HCT116 (cell line): Measurements from ENCODE around the gene NUFIP2. TPM values are rescaled to one million over a fixed set of nuclear protein-coding genes. Genes with fewer than 3 reads are reported as not detected.

Experiments used
- ATAC-seq: fragments of 200-7000 bp; cut with Tn5 transposase; 2 replicates; pipeline ENCODE4 v1.9.1; 2020; ENCODE audit warnings: mild to moderate bottlenecking, moderate library complexity
- Bru-seq: library from RNA; stranded (reverse); fragments of 400-500 nt; gene quantifications from one replicate; lab custom pipeline; 2021; lab: Mats Ljungman, UMichigan
- BruChase-seq, 2 experiments: library from RNA; stranded (reverse); fragments of 400-500 nt; gene quantifications; one replicate each; lab custom pipeline; 2021; lab: Mats Ljungman, UMichigan
- BruUV-seq: library from RNA; stranded (reverse); fragments of 400-500 nt; replicated peaks from 2 replicates; lab custom pipeline; 2021; lab: Mats Ljungman, UMichigan
- CTCF ChIA-PET: fragments of 300-600 bp; sonication (Branson Sonifier 250); formaldehyde crosslinking; loops from one replicate; lab custom pipeline; 2021; ENCODE audit warnings: antibody characterized with exemption; lab: Charles Lee
- POLR2A ChIA-PET: fragments of 300-600, 350-600 bp; sonication (Branson Sonifier 250); formaldehyde crosslinking; loops from one replicate; lab custom pipeline; 2021; ENCODE audit warnings: antibody characterized with exemption; lab: Charles Lee
- RAD21 ChIA-PET, 2 experiments: fragments of 300-600 bp; sonication (Branson Sonifier 250); formaldehyde crosslinking; loops; one replicate each; lab custom pipeline; 2023; ENCODE audit warnings: low total read pairs in 2 of 2; ENCODE audit not compliant: uncharacterized antibody in 2 of 2, unreplicated experiment in 2 of 2, low non-redundant PET in 1 of 2; lab: Charles Lee
- DNase-seq: peaks from one replicate; pipeline ENCODE4 v3.0.0-alpha.2; 2010; ENCODE audit warnings: low read depth, low spot score
- H2AFZ ChIP-seq: fragments of 200-600 bp; shearing (Covaris generic), sonication (generic); 2 replicates; pipeline ENCODE4 v1.6.1; 2017; ENCODE audit warnings: low read depth, mixed run types, mixed read lengths, antibody characterized with exemption, low read length; ENCODE audit not compliant: poor library complexity, severe bottlenecking
- H3K27ac ChIP-seq: 2 replicates; pipeline ENCODE4 v1.5.1; 2012; ENCODE audit warnings: low read depth, low read length
- H3K27me3 ChIP-seq: fragments of 200-600 bp; sonication (generic); 2 replicates; pipeline ENCODE4 v1.6.1; 2016; ENCODE audit warnings: mixed run types, low read length, mixed read lengths; ENCODE audit not compliant: insufficient read depth
- H3K36me3 ChIP-seq, 2 experiments: fragments of 200-500 bp in 1 of 2; fragments of 200-600 bp in 1 of 2; sonication (Bioruptor generic) in 1 of 2; sonication (generic) in 1 of 2; 2 replicates each; pipeline versions ENCODE4 v1.5.1 to v1.6.1; 2014 to 2016; ENCODE audit warnings: low read length in 2 of 2, inconsistent platforms in 1 of 2, mixed read lengths in 1 of 2, mixed run types in 1 of 2; ENCODE audit not compliant: insufficient read depth in 2 of 2, control insufficient read depth in 1 of 2
- H3K4me1 ChIP-seq, 2 experiments: fragments of 200-600 bp in 1 of 2; sonication (generic) in 1 of 2; 2 replicates each; pipeline versions ENCODE4 v1.5.1 to v1.6.1; 2012 to 2017; ENCODE audit warnings: low read length in 2 of 2, inconsistent platforms in 1 of 2, mild to moderate bottlenecking in 1 of 2, mixed read lengths in 1 of 2, mixed run types in 1 of 2, moderate library complexity in 1 of 2; ENCODE audit not compliant: insufficient read depth in 2 of 2, control insufficient read depth in 1 of 2
- H3K4me2 ChIP-seq: fragments of 200-600 bp; sonication (generic); 2 replicates; pipeline ENCODE4 v1.6.1; 2017; ENCODE audit warnings: mixed run types, low read length, mixed read lengths
- H3K4me3 ChIP-seq, 2 experiments: fragments of 200-600 bp in 1 of 2; sonication (generic) in 1 of 2; replicated peaks in 1 of 2; 2 replicates each; pipeline ENCODE4 v1.5.1; 2011 to 2016; ENCODE audit warnings: low read length in 2 of 2, control low read depth in 1 of 2, low read depth in 1 of 2, mild to moderate bottlenecking in 1 of 2, mixed read lengths in 1 of 2, mixed run types in 1 of 2
- H3K79me2 ChIP-seq: fragments of 200-600 bp; sonication (generic); 2 replicates; pipeline ENCODE4 v1.6.1; 2017; ENCODE audit warnings: mild to moderate bottlenecking, mixed run types, low read length, moderate library complexity, mixed read lengths; ENCODE audit not compliant: insufficient read depth
- H3K9ac ChIP-seq: fragments of 200-600 bp; sonication (generic); 2 replicates; pipeline ENCODE4 v1.6.1; 2016; ENCODE audit warnings: low read length, mixed read lengths
- H3K9me2 ChIP-seq: fragments of 200-600 bp; sonication (generic), shearing (Covaris generic); 2 replicates; pipeline ENCODE4 v1.6.1; 2017; ENCODE audit warnings: mixed run types, mild to moderate bottlenecking, moderate library complexity; ENCODE audit not compliant: insufficient read depth
- H3K9me3 ChIP-seq, 2 experiments: fragments of 200-500 bp in 1 of 2; fragments of 200-600 bp in 1 of 2; sonication (Bioruptor generic) in 1 of 2; sonication (generic) in 1 of 2; 2 replicates each; pipeline ENCODE4 v1.6.1; 2014 to 2017; ENCODE audit warnings: low read length in 2 of 2, mixed read lengths in 2 of 2, inconsistent platforms in 1 of 2, low read depth in 1 of 2, mild to moderate bottlenecking in 1 of 2, mixed run types in 1 of 2, moderate library complexity in 1 of 2; ENCODE audit not compliant: control insufficient read depth in 1 of 2, insufficient read depth in 1 of 2
- H4K20me1 ChIP-seq: fragments of 200-600 bp; sonication (generic), shearing (Covaris generic); 2 replicates; pipeline ENCODE4 v1.6.1; 2017; ENCODE audit warnings: mixed run types, mild to moderate bottlenecking, moderate library complexity; ENCODE audit not compliant: insufficient read depth
- CEBPB ChIP-seq: IDR thresholded peaks from 2 replicates; pipeline ENCODE4 v1.6.1; 2012; ENCODE audit warnings: low read depth
- CTCF ChIP-seq, 3 experiments: fragments of 200-600 bp in 1 of 3; sonication (generic) in 1 of 3; IDR thresholded peaks in 2 of 3; conservative IDR thresholded peaks in 1 of 3; 2 replicates each; pipeline ENCODE4 v1.5.1; 2012 to 2017; ENCODE audit warnings: low read depth in 2 of 3, low read length in 2 of 3, antibody characterized with exemption in 1 of 3, borderline replicate concordance in 1 of 3, control low read depth in 1 of 3, mild to moderate bottlenecking in 1 of 3, mixed read lengths in 1 of 3, mixed run types in 1 of 3, moderate library complexity in 1 of 3; ENCODE audit not compliant: insufficient read depth in 1 of 3
- EGR1 ChIP-seq: IDR thresholded peaks from 2 replicates; pipeline ENCODE4 v1.6.1; 2012; ENCODE audit warnings: low read depth
- ELF1 ChIP-seq: IDR thresholded peaks from 2 replicates; pipeline ENCODE4 v1.6.1; 2012; ENCODE audit warnings: low read depth, borderline replicate concordance
- EZH2 ChIP-seq: fragments of 200-600 bp; sonication (generic); IDR thresholded peaks from 2 replicates; pipeline ENCODE4 v1.6.1; 2017; ENCODE audit warnings: antibody characterized with exemption, mixed run types
- EZH2phosphoT487 ChIP-seq: fragments of 200-600 bp; IDR thresholded peaks from 2 replicates; pipeline ENCODE4 v1.6.1; 2018; ENCODE audit warnings: antibody characterized with exemption, borderline replicate concordance
- FOSL1 ChIP-seq: IDR thresholded peaks from 2 replicates; pipeline ENCODE4 v1.6.1; 2012; ENCODE audit warnings: low read depth
- JUND ChIP-seq: IDR thresholded peaks from 2 replicates; pipeline ENCODE4 v1.6.1; 2012
- POLR2A ChIP-seq: IDR thresholded peaks from 2 replicates; pipeline ENCODE4 v1.7.0; 2011; ENCODE audit warnings: borderline replicate concordance; ENCODE audit not compliant: insufficient read depth, insufficient read length; ENCODE audit errors: extremely low read depth
- SIN3A ChIP-seq: IDR thresholded peaks from 2 replicates; pipeline ENCODE4 v1.6.1; 2012; ENCODE audit warnings: low read depth
- SP1 ChIP-seq: IDR thresholded peaks from 2 replicates; pipeline ENCODE4 v1.6.1; 2012; ENCODE audit warnings: low read depth
- SRF ChIP-seq: IDR thresholded peaks from 2 replicates; pipeline ENCODE4 v1.6.1; 2012; ENCODE audit warnings: low read depth
- YY1 ChIP-seq: IDR thresholded peaks from 2 replicates; pipeline ENCODE4 v1.6.1; 2011; ENCODE audit warnings: low read length, low read depth, moderate library complexity, mild to moderate bottlenecking; ENCODE audit not compliant: insufficient replicate concordance; ENCODE audit errors: extremely low read depth
- ZFX ChIP-seq: fragments of 450-650 bp; IDR thresholded peaks from 2 replicates; pipeline ENCODE4 v1.6.1; 2017
- ZNF274 ChIP-seq: fragments of 200-500 bp; sonication (Bioruptor generic); IDR thresholded peaks from 2 replicates; pipeline ENCODE4 v1.6.1; 2014; ENCODE audit warnings: mild to moderate bottlenecking, low read depth, low read length, inconsistent platforms
- intact Hi-C: fragments of 100-400 bp; cut with micrococcal nuclease; formaldehyde crosslinking; loops from 2 replicates; pipeline ENCODE4 v1.10.0; 2022
- long read RNA-seq: library from polyadenylated mRNA; unstranded; transcript quantifications from one replicate; pipeline ENCODE4 v2.0.0, GENCODE V29; 2021; ENCODE audit not compliant: unreplicated experiment
- polyA plus RNA-seq: library from polyadenylated mRNA; unstranded; fragments of >200 nt; gene quantifications from 2 replicates; pipeline ENCODE4 v1.2.1, GENCODE V29; 2012; ENCODE audit warnings: missing spikeins
- total RNA-seq: library from RNA; stranded (reverse); gene quantifications from one replicate; pipeline ENCODE4 v1.2.1, GENCODE V29; 2021; ENCODE audit not compliant: unreplicated experiment
- TF ChIP-seq, protein P1 (sequence below): IDR thresholded peaks from 2 replicates; pipeline ENCODE4 v1.6.1; 2012; ENCODE audit warnings: low read depth
- TF ChIP-seq, protein P2 (sequence below): IDR thresholded peaks from 2 replicates; pipeline ENCODE4 v1.6.1; 2012

NUFIP2 gene, protein sequence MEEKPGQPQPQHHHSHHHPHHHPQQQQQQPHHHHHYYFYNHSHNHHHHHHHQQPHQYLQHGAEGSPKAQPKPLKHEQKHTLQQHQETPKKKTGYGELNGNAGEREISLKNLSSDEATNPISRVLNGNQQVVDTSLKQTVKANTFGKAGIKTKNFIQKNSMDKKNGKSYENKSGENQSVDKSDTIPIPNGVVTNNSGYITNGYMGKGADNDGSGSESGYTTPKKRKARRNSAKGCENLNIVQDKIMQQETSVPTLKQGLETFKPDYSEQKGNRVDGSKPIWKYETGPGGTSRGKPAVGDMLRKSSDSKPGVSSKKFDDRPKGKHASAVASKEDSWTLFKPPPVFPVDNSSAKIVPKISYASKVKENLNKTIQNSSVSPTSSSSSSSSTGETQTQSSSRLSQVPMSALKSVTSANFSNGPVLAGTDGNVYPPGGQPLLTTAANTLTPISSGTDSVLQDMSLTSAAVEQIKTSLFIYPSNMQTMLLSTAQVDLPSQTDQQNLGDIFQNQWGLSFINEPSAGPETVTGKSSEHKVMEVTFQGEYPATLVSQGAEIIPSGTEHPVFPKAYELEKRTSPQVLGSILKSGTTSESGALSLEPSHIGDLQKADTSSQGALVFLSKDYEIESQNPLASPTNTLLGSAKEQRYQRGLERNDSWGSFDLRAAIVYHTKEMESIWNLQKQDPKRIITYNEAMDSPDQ
- 66.5 TPM for total RNA-seq
- polyA plus RNA-seq = 26.2 and 39.7 TPM in 2 replicates
- percentile 97 among the genes with signal in this experiment for Bru-seq, nascent RNA
- percentile 99 among the genes with signal in this experiment for BruChase-seq, experiment 1, labeled RNA remaining after a 6-hour chase
- percentile 99 among the genes with signal in this experiment for BruChase-seq, experiment 2, labeled RNA remaining after a 2-hour chase
- long read RNA-seq, full-length matches to known transcripts = 3 of 49 reads
- long read RNA-seq, partial matches to known transcripts = 3 of 49 reads
- long read RNA-seq, other reads (novel, unspliced or antisense) = 43 of 49 reads

DNA sequence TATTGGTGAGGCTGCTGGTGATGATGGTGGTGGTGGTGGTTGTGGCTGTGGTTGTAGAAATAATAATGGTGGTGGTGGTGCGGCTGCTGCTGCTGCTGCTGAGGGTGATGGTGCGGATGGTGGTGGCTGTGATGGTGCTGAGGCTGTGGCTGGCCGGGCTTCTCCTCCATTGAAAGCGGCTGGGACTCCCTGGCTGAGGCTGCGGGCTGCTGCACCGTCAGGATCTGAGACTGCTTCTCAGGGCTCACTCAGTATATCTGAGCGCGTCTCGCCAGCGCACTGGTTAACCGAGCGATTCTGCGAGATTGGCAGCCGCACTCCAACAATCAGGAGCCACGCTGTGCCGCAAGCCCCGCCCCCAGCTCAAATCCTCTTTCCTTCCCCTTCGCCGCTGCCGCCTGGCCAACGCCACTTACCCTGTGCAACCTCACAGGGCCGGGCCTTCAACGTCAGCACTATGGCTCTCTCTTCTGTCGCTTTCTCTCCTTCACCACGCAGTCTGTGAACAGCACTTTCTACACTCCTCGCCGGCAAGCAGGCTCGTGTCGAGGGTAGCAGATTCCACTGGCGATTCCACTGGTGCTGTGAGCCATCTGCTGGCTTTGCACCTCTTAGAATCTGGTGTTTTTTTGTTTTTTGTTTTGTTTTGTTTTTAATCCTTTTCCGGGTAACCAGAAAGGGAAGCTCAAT, at the start of gene NUFIP2:
NUFIP2 (minus strand) TSS at position 259 of the 690 bp plus-strand sequence; CDS start at position 170, 89 bp downstream.
- ATAC-seq (peak; percentile 92), DNase-seq (peak; percentile 96)
- H3K9me2 ChIP-seq = no peaks in the 10 kb centered on the region
- BruUV-seq = no TSS peak
- intact Hi-C loops = no loop called here
- RAD21 ChIA-PET = interaction anchor here in 1 of 2 experiments (0.6 kb wide), 1 partner anchor 13 kb away, joined by 3 read pairs; no protein-coding TSS in a partner anchor
- peaks cover 2 to 12% of the 10 kb centered on the region in 2 experiments; a peak in 1 of 4 replicates for H3K36me3 ChIP-seq
- H4K20me1 ChIP-seq = peaks cover 23% of the 10 kb centered on the region; the same call in 1 of the 2 replicates
- CTCF ChIA-PET = interaction anchor here (0.9 to 1.3 kb wide), 5 partner anchors 76 to 298 kb away, joined by 3 to 5 read pairs (median 4); no protein-coding TSS in a partner anchor
- no peaks in the 10 kb centered on the region for H3K9me3 ChIP-seq
- H3K27ac ChIP-seq = peak within 1 kb of the TSS; percentile 97
- H3K27me3 ChIP-seq = no peaks in the 10 kb centered on the region
- H3K79me2 ChIP-seq = peaks cover 48% of the 10 kb centered on the region
- peak within 1 kb of the TSS; percentile 97 for H3K4me3 ChIP-seq
- H3K4me1 ChIP-seq = peaks cover 11 to 19% of the 10 kb centered on the region in 2 experiments; a peak in 3 of 4 replicates
- peak within 1 kb of the TSS; percentile 95 for H3K4me2 ChIP-seq
- H2AFZ ChIP-seq = peak within 1 kb of the TSS; percentile 83
- POLR2A ChIA-PET = interaction anchor here (0.6 to 1.9 kb wide), 29 partner anchors 9 to 169 kb away, joined by 3 to 14 read pairs (median 4); partner anchors contain the start of gene MYO18A
- peak within 1 kb of the TSS; percentile 94 for H3K9ac ChIP-seq
- TF ChIP-seq POLR2A = peak; percentile 99
- no peak for TF ChIP-seq JUND
- no peak for TF ChIP-seq ZFX
- TF ChIP-seq ZNF274 = no peak
- peak; percentile 72 for TF ChIP-seq YY1
- TF ChIP-seq FOSL1 = no peak
- no peak for TF ChIP-seq EZH2phosphoT487
- TF ChIP-seq SP1 = peak; percentile 83
- TF ChIP-seq, protein P1, sequence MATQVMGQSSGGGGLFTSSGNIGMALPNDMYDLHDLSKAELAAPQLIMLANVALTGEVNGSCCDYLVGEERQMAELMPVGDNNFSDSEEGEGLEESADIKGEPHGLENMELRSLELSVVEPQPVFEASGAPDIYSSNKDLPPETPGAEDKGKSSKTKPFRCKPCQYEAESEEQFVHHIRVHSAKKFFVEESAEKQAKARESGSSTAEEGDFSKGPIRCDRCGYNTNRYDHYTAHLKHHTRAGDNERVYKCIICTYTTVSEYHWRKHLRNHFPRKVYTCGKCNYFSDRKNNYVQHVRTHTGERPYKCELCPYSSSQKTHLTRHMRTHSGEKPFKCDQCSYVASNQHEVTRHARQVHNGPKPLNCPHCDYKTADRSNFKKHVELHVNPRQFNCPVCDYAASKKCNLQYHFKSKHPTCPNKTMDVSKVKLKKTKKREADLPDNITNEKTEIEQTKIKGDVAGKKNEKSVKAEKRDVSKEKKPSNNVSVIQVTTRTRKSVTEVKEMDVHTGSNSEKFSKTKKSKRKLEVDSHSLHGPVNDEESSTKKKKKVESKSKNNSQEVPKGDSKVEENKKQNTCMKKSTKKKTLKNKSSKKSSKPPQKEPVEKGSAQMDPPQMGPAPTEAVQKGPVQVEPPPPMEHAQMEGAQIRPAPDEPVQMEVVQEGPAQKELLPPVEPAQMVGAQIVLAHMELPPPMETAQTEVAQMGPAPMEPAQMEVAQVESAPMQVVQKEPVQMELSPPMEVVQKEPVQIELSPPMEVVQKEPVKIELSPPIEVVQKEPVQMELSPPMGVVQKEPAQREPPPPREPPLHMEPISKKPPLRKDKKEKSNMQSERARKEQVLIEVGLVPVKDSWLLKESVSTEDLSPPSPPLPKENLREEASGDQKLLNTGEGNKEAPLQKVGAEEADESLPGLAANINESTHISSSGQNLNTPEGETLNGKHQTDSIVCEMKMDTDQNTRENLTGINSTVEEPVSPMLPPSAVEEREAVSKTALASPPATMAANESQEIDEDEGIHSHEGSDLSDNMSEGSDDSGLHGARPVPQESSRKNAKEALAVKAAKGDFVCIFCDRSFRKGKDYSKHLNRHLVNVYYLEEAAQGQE = no peak
- TF ChIP-seq SIN3A = peak; percentile 99
- no peak for TF ChIP-seq CEBPB
- no peak for TF ChIP-seq EZH2
- no peak; the same call in 1 of the 2 replicates for TF ChIP-seq EGR1
- no peak for TF ChIP-seq CTCF (IDR thresholded peaks at IDR 0.05 in 2 of 3, conservative IDR thresholded peaks at IDR 0.05 in 1 of 3; ENCODE audit: borderline replicate concordance in 1 of 3, insufficient read depth in 1 of 3, low read depth in 2 of 3, low read length in 2 of 3)
- TF ChIP-seq, protein P2, sequence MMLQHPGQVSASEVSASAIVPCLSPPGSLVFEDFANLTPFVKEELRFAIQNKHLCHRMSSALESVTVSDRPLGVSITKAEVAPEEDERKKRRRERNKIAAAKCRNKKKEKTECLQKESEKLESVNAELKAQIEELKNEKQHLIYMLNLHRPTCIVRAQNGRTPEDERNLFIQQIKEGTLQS = no peak
- no peak for TF ChIP-seq ELF1
- no peak for TF ChIP-seq SRF
